Endothelial cell of umbilical vein (primary cell): ENCODE results near the gene NUAK1. TPM values are rescaled to one million over a fixed set of nuclear protein-coding genes. Genes with fewer than 3 reads are reported as not detected.

Experiments used
- BruUV-seq: library from RNA; stranded (reverse); fragments of 400-500 nt; replicated peaks from 2 replicates; lab custom pipeline; 2021; lab: Mats Ljungman, UMichigan
- CTCF ChIA-PET: fragments of 300-600, 350-600 bp; sonication (Branson Sonifier 250); formaldehyde crosslinking; loops from one replicate; lab custom pipeline; 2021; ENCODE audit warnings: antibody characterized with exemption, inconsistent platforms; lab: Charles Lee
- POLR2A ChIA-PET: fragments of 300-600, 350-600 bp; sonication (Branson Sonifier 250); formaldehyde crosslinking; loops from one replicate; lab custom pipeline; 2021; ENCODE audit warnings: antibody characterized with exemption, inconsistent platforms; lab: Charles Lee
- DNase-seq: peaks from one replicate; pipeline ENCODE4 v3.0.0-alpha.2; 2011; ENCODE audit warnings: low read depth, low spot score
- FAIRE-seq: peaks from 2 replicates; lab custom pipeline; 2011; peaks lifted over from hg19 to GRCh38; lab: Jason Lieb, UNC
- H2AFZ ChIP-seq: 2 replicates; pipeline ENCODE4 v1.6.0; 2012; ENCODE audit warnings: low read depth, low read length, control low read depth, inconsistent platforms
- H3K27ac ChIP-seq: 2 replicates; pipeline ENCODE4 v1.5.1; 2011; ENCODE audit warnings: low read depth, mild to moderate bottlenecking, control low read depth, low read length, moderate library complexity; ENCODE audit not compliant: insufficient read depth
- H3K27me3 ChIP-seq, 2 experiments: 2 replicates each; pipeline versions ENCODE4 v1.6.0 to v1.6.1; 2011; ENCODE audit warnings: low read length in 2 of 2, mixed read lengths in 1 of 2; ENCODE audit not compliant: control insufficient read depth in 2 of 2, insufficient read depth in 2 of 2
- H3K36me3 ChIP-seq, 2 experiments: 2 replicates in 1 of 2; 3 replicates in 1 of 2; pipeline ENCODE4 v1.5.1; 2011; ENCODE audit warnings: low read length in 2 of 2, mild to moderate bottlenecking in 1 of 2, moderate library complexity in 1 of 2; ENCODE audit not compliant: control insufficient read depth in 2 of 2, insufficient read depth in 2 of 2; ENCODE audit errors: extremely low read depth in 1 of 2
- H3K4me1 ChIP-seq: 3 replicates; pipeline ENCODE4 v1.5.1; 2011; ENCODE audit warnings: mild to moderate bottlenecking, low read length; ENCODE audit not compliant: control insufficient read depth, insufficient read depth; ENCODE audit errors: extremely low read depth
- H3K4me2 ChIP-seq: 2 replicates; pipeline ENCODE4 v1.6.1; 2011; ENCODE audit warnings: low read length, control low read depth, mixed read lengths; ENCODE audit not compliant: insufficient read depth
- H3K4me3 ChIP-seq, 3 experiments: fragments of 200-600 bp in 1 of 3; sonication (generic), shearing (Covaris generic) in 1 of 3; replicated peaks in 1 of 3; 2 replicates each; pipeline ENCODE4 v1.5.1; 2011 to 2016; ENCODE audit warnings: control low read depth in 3 of 3, low read length in 3 of 3, mild to moderate bottlenecking in 2 of 3, inconsistent platforms in 1 of 3, low read depth in 1 of 3, moderate library complexity in 1 of 3; ENCODE audit not compliant: insufficient read depth in 1 of 3
- H3K79me2 ChIP-seq: 2 replicates; pipeline ENCODE4 v1.6.0; 2012; ENCODE audit warnings: low read length, inconsistent platforms; ENCODE audit not compliant: control insufficient read depth, insufficient read depth
- H3K9ac ChIP-seq: replicated peaks from 2 replicates; pipeline ENCODE3; 2011; ENCODE audit warnings: low read length, control low read depth; ENCODE audit not compliant: insufficient read depth; ENCODE audit errors: extremely low read depth
- H3K9me1 ChIP-seq: replicated peaks from 3 replicates; pipeline ENCODE4 v1.6.0; 2011; ENCODE audit warnings: mild to moderate bottlenecking, low read length; ENCODE audit not compliant: control insufficient read depth, insufficient read depth; ENCODE audit errors: extremely low read depth
- H3K9me3 ChIP-seq: replicated peaks from 2 replicates; pipeline ENCODE4 v1.5.1; 2012; ENCODE audit warnings: low read length, inconsistent platforms; ENCODE audit not compliant: control insufficient read depth, insufficient read depth
- H4K20me1 ChIP-seq: replicated peaks from 2 replicates; pipeline ENCODE3; 2011; ENCODE audit warnings: mild to moderate bottlenecking, low read length; ENCODE audit not compliant: control insufficient read depth, insufficient read depth; ENCODE audit errors: extremely low read depth
- EZH2 ChIP-seq: IDR thresholded peaks from 2 replicates; pipeline ENCODE4 v1.6.1; 2012; ENCODE audit warnings: borderline replicate concordance, low read depth, mild to moderate bottlenecking, moderate library complexity, low read length, inconsistent platforms; ENCODE audit not compliant: severe bottlenecking
- FOS ChIP-seq: IDR thresholded peaks from 2 replicates; pipeline ENCODE4 v1.6.1; 2011; ENCODE audit warnings: mild to moderate bottlenecking, low read length, moderate library complexity, borderline replicate concordance; ENCODE audit not compliant: insufficient read depth
- GATA2 ChIP-seq: IDR thresholded peaks from 2 replicates; pipeline ENCODE4 v1.7.0; 2011; ENCODE audit warnings: low read depth, mild to moderate bottlenecking, moderate library complexity, mixed read lengths, low read length; ENCODE audit not compliant: insufficient read length, insufficient read depth
- JUN ChIP-seq: IDR thresholded peaks from 2 replicates; pipeline ENCODE4 v1.6.1; 2011; ENCODE audit warnings: borderline replicate concordance, low read depth; ENCODE audit not compliant: insufficient read length, insufficient read depth
- MYC ChIP-seq: IDR thresholded peaks from one replicate; pipeline ENCODE4 v1.6.1; 2011; ENCODE audit warnings: mild to moderate bottlenecking, low read depth, low read length
- POLR2A ChIP-seq: IDR thresholded peaks from 2 replicates; pipeline ENCODE4 v1.6.1; 2012; ENCODE audit warnings: low read depth, mild to moderate bottlenecking, control low read depth, low read length
- POLR2AphosphoS5 ChIP-seq: IDR thresholded peaks from 2 replicates; pipeline ENCODE4 v1.6.1; 2012; ENCODE audit warnings: low read depth, mild to moderate bottlenecking, control low read depth, low read length, moderate library complexity; ENCODE audit not compliant: insufficient read depth
- dilution Hi-C: fragments of 300-500 bp; cut with MboI; formaldehyde crosslinking; loops from one replicate; pipeline ENCODE4 v1.15.0; 2019; ENCODE audit warnings: low sequenced_read_pairs; ENCODE audit not compliant: extremely low pct_ligation_motif_present
- intact Hi-C: fragments of 100-400 bp; cut with micrococcal nuclease; formaldehyde crosslinking; loops from one replicate; pipeline ENCODE4 v1.10.0; 2022
- polyA plus RNA-seq, 4 experiments: library from polyadenylated mRNA; depleted of rRNA in 3 of 4; stranded (reverse) in 3 of 4; unstranded in 1 of 4; fragments of >200 nt; gene quantifications; 2 replicates each; pipeline versions ENCODE4 v1.2.1 to v1.2.3, GENCODE V29; 2011 to 2012; ENCODE audit warnings: missing spikeins in 1 of 4
- total RNA-seq: library from RNA; stranded (reverse); gene quantifications from 2 replicates; pipeline ENCODE4 v1.2.3, GENCODE V29; 2021
- TF ChIP-seq, protein P1 (sequence below): IDR thresholded peaks from 2 replicates; pipeline ENCODE4 v1.6.1; 2011; ENCODE audit not compliant: insufficient read depth, insufficient read length
- TF ChIP-seq, protein P2 (sequence below), 2 donors: IDR thresholded peaks; 1 replicate in 1 of 2; 2 replicates in 1 of 2; pipeline ENCODE4 v1.5.1; 2011; ENCODE audit warnings: low read length in 2 of 2, mild to moderate bottlenecking in 2 of 2, moderate library complexity in 2 of 2, control low read depth in 1 of 2, inconsistent platforms in 1 of 2, low read depth in 1 of 2; ENCODE audit not compliant: insufficient read depth in 1 of 2; ENCODE audit errors: extremely low read depth in 1 of 2

The NUAK1 gene
- total and polyA plus RNA-seq, 2 donors (not counting 3 experiments of a cell fraction or from before 2014, with no cell fraction given): 34.2 to 39.7 TPM

DNA sequence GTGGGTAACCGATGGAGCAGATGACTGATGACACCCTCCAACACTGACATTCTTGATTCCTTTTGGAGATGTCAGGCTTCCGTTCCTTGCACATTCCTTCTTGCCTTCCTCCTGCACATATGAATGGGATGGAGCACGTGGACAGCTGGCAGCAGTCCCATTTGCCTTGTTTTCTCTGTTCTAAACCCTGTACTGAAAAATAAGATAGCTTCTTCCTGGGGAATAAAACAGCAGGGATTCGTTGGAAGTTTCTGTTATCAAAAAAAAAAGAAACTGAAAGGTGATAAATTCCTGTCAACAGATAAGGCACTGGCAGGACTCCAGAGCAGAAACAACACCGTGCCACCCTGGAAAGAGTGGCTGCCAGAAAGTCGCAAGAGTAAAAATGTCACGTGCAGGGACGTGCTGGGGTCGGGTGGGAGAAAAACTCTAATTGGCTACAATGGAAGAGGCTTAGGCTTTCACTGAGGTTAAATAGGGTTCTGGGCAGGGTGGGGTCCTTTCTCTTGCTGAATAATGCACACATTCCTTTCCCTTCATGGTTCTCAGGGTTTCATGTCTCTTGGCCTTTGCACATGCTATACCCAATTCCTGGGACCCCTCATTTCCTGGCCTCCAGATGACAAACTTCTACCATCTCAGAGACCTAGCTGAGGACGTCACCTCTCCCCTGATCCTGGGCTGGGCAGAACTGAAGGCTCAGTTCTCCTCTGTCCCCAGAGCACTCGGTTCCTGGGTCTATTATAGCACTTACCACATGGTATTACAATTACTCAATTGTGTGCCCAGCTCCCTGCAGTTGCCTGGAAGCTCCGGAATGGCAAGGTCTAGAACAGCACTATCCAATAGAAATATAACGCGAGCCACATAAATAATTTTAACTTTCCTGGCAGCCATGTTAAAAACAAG is 7.0 kb upstream of the NUAK1 start:
- no peaks in the 10 kb centered on the region for H3K9me3 ChIP-seq
- POLR2A ChIA-PET: interaction anchor here (0.7 kb wide), 1 partner anchor 51 kb away, joined by 3 read pairs; no protein-coding TSS in a partner anchor
- dilution Hi-C loops: no loop called here
- H3K27me3 ChIP-seq: no peaks in the 10 kb centered on the region
- intact Hi-C loops: no loop called here
- CTCF ChIA-PET: interaction anchor here (1.1 to 2.1 kb wide), 6 partner anchors 10 to 725 kb away, joined by 3 to 15 read pairs (median 5); no protein-coding TSS in a partner anchor
- DNase-seq (peak; percentile 84), FAIRE-seq (peak; percentile 50)
- no peak overlapping the region for H3K4me3 ChIP-seq
- H2AFZ ChIP-seq: no peak overlapping the region
- H4K20me1 ChIP-seq: no peaks in the 10 kb centered on the region
- TF ChIP-seq POLR2AphosphoS5 (no peak), FOS (no peak), MYC (peak; percentile 46), POLR2A (no peak), GATA2 (peak; percentile 39), JUN (no peak), EZH2 (no peak)
- TF ChIP-seq, protein P1, sequence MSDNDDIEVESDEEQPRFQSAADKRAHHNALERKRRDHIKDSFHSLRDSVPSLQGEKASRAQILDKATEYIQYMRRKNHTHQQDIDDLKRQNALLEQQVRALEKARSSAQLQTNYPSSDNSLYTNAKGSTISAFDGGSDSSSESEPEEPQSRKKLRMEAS: peak; percentile 67
- TF ChIP-seq, protein P2, sequence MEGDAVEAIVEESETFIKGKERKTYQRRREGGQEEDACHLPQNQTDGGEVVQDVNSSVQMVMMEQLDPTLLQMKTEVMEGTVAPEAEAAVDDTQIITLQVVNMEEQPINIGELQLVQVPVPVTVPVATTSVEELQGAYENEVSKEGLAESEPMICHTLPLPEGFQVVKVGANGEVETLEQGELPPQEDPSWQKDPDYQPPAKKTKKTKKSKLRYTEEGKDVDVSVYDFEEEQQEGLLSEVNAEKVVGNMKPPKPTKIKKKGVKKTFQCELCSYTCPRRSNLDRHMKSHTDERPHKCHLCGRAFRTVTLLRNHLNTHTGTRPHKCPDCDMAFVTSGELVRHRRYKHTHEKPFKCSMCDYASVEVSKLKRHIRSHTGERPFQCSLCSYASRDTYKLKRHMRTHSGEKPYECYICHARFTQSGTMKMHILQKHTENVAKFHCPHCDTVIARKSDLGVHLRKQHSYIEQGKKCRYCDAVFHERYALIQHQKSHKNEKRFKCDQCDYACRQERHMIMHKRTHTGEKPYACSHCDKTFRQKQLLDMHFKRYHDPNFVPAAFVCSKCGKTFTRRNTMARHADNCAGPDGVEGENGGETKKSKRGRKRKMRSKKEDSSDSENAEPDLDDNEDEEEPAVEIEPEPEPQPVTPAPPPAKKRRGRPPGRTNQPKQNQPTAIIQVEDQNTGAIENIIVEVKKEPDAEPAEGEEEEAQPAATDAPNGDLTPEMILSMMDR (IDR thresholded peaks at IDR 0.05; ENCODE audit: extremely low read depth in 1 of 2, insufficient read depth in 1 of 2, low read depth in 1 of 2, low read length in 2 of 2): no peak
- H3K9me1 ChIP-seq: no peaks in the 10 kb centered on the region
- no peak overlapping the region for H3K27ac ChIP-seq
- no TSS peak for BruUV-seq
- H3K79me2 ChIP-seq: no peaks in the 10 kb centered on the region
- H3K4me1 ChIP-seq: peaks cover 21% of the 10 kb centered on the region
- no peak overlapping the region for H3K9ac ChIP-seq
- H3K36me3 ChIP-seq: no peaks in the 10 kb centered on the region
- H3K4me2 ChIP-seq: peak overlapping the region; percentile 13
